GM19240 (cell line): Measurements from ENCODE around the gene WNT11.
A peak's percentile ranks its signal among the peaks of the same experiment; 100 is the strongest.

Experiments used
- DNase-seq: peaks from one replicate; pipeline ENCODE4 v3.0.0; 2011; ENCODE audit warnings: low spot score; ENCODE audit not compliant: insufficient read length

WNT11 gene

DNA sequence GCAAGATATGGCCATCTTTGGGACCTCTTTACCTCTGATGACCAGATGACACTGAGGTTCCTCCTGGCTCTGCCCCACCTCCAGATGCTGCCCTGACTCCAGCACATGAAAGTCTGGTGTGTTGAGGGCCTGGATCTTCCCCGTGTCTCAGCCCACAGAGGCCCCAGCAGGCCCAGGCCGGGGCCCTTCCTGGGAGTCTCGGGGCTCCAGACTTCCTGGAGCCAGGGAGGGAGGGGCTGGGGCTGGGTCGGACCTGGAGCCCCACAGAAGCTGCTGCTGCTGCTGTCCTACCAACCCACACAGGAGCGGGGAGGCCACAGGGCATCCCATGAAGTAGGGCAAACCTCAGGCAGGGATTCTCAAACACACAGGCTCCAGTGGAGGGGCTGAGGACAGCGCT lies 32.2 kb upstream of the WNT11 start:
- no peak for DNase-seq

- DNase-seq = no peak
Observed at GRCh38 chr11:76237914-76238313, 31.6 kb upstream of the WNT11 start.

GRCh38 chr11:76237000-76237649 lies 30.8 kb upstream of the WNT11 start:
- no peak for DNase-seq

DNA sequence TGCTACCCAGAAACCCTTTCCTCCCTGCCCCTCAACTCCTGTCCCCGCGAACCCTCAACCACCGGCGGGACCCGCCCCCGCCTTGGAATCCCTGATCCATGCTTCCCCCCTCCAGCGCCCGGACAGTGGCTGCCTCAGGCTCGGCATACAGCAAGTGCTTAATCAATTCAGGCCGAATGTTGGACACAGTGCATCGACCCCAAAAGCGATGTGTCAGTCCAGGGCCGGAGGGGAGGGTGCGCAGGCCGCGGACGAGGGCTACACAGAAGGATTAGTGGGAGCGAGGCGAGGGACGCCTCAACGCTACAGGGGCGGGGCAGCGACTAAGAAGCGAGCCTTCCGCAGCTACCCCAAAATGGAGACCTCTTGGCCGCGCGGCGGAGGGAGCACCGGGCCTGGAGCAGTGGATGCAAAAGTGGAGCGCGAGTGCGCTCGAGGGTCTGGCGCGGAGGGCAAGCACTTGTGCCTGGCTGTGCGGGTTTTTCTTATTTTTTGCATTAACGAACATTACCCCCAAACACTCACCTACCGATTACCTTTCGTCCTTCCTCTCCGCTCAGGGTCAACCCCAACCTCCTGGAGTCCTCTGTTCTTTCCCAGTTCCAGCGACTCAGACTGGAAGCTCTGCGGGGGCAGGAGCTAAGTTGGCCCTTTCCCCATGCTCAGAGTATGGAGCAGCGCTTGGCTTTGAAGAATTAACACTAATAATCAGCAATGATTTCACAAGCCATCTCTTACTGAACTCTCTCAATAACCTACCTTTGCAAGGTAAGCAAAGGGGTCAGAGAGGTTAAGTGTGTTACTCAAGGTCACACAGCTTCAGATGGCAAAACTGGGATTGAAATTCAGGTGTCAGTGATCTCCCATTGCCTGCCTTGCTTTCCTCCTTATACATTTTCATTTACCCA lies 30.0 kb upstream of the WNT11 start:
- DNase-seq = peak; percentile 43

DNA sequence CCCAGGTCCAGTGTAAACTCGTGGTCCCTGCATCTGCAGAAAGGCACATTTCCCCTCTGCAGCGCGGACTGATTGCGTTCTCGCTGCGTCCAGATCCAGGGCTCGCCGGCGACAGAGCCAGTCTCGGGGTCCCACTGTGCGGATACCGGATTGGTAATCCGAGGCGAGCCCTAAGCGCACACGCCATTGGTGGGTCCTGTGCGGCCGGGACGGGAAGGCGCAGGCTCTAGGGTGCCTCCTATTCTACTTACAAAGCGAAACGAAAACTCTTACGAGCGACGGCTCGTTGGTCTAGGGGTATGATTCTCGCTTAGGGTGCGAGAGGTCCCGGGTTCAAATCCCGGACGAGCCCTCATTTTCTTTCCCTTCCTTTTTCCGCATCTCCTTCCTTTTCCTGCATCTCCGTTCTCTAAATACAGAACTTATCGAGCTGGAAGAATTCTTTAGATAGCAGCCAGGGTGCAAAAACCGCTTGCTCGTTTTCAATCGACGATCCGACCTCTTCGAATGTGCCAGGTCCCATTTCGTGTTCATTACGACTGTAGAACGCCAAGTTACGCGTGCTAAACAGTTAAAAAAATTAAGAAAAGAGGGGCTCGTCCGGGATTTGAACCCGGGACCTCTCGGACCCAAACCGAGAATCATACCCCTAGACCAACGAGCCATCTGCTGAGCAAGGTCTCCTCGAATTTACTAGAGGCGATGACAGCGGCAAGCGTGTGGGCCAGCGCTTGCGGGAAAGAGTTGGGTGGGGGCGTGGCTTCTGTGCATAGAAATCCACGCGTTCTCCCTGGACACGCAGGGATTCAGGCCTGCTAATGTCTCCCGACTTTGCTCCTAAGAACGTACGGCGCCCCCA lies 29.2 kb upstream of the WNT11 start:
- DNase-seq = peak; percentile 94

- peak; percentile 53 for DNase-seq
Observed at GRCh38 chr11:76234416-76235232, 28.3 kb upstream of the WNT11 start.

GRCh38 chr11:76234021-76234415 lies 27.7 kb upstream of the WNT11 start:
- DNase-seq = no peak

GRCh38 chr11:76233196-76233921 lies 27.1 kb upstream of the WNT11 start:
- no peak for DNase-seq

DNA sequence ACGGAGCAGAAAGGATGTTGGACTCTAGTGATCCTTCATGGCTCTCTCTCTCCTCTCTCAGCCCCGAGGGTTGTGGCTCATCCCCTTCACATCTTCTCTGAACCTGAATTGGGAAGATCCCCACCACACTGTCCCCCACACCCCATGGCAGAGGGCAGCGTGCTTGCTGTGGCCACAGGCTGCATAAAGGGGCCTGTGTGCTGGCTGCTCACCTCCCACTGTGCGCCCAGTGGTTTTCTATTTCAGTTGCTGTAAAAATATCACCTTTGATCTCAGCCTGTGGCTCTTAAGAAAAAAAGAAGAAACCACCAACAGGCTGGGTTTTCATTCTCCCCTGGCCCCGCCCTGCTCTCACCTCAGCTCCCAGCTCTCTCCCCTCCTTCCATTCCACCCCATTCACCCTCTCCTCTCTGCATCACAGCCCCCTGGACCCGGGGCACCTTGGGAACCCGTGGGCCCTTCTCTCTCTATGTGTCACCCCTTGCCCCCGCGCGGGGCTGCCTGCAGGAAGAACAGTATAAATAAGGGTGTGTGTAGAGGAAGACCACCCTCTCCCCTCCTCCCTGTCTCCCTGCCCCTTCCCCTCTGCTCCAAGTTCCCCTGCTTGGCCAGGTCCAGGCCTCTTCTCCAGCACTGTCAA lies 25.8 kb upstream of the WNT11 start:
- DNase-seq = peak; percentile 53

DNA sequence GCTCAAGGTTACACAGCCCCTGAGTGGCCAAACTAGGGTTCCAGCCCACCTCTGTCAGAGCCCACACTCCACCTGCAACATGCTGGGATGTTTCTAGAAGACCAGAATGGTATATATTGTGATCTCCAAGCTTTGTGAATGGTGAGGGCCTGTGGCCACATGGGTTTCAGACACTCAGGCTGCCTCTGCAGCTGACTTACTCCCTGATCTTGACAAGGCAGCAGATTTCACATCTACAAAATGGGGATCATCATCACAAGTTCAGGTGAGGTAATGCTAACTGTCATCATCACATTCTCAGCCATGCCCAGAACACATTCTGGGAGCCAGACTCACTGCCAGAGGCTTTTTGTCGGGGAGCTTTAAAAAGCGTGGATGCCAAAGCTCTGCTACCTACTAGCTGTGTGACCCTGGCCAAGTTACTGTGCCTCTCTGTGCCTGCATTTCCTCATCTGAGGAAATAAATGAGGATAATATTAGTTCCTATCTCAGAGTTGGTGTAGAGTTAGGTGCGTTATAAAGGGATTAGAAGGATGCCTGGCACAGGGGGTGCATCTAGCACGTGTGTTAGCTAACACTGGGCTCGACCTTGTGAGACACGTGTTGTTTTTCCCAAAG lies 24.9 kb upstream of the WNT11 start:
- DNase-seq = no peak

- DNase-seq = no peak
Observed at GRCh38 chr11:76230392-76230791, 24.1 kb upstream of the WNT11 start.

DNA sequence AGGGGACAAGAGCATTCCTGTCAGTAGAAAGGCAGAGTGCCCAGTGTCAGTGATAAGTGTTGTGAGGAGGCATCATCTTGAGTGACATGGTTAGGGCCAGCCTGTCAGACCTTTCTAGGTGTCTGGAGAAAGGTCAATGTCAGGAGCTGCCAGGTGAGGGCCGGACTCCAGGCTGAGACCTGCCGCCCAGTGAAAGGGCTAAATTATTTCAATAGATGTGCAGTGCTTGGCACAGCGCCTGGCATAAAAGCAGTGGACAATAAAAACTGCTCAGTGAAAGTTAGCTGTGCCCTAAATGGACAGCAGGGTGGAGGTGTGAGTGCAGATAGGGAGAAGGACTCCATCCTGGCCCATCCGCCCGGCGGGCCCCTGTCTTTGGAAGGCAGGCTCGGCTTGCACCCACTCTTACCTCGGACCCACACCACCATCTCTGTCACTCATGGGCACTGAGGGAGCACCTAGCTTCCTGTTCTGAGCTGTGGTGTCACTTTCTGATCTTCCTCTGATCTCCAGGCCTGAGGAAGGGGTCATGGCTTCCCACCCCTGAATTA lies 23.5 kb upstream of the WNT11 start:
- no peak for DNase-seq

GRCh38 chr11:76228875-76229149 lies 22.5 kb upstream of the WNT11 start:
- DNase-seq = no peak

GRCh38 chr11:76228071-76228874 lies 22.0 kb upstream of the WNT11 start:
- no peak for DNase-seq

- no peak for DNase-seq
Observed at GRCh38 chr11:76226626-76227025, 20.3 kb upstream of the WNT11 start.

- no peak for DNase-seq
Observed at GRCh38 chr11:76225122-76225611, 18.9 kb upstream of the WNT11 start.

GRCh38 chr11:76224461-76225121 lies 18.3 kb upstream of the WNT11 start:
- DNase-seq = no peak

- no peak for DNase-seq
Observed at GRCh38 chr11:76221365-76221764, 15.1 kb upstream of the WNT11 start.
